ENCODE data around the gene GPN2.
A peak's percentile ranks its signal among the peaks of the same experiment; 100 is the strongest.

Gene GPN2

GRCh38 chr1:26863685-26864077 lies 26.4 kb downstream of the GPN2 start:
- no peak for TF ChIP-seq CTCF (IDR thresholded peaks at IDR 0.05; ENCODE audit: borderline replicate concordance, insufficient read depth, low read depth, low read length)
- peak overlapping the region; percentile 80 for H3K4me3 ChIP-seq (ENCODE audit: low read depth, low read length)

GRCh38 chr1:26862781-26863684 lies 27.1 kb downstream of the GPN2 start, which contains the start of gene SFN:
Gene SFN, plus strand, starts transcription at chr1:26863149. Its CDS starts 64 bp downstream, at chr1:26863213.
- peak within 1 kb of the TSS; percentile 80 for H3K4me3 ChIP-seq (ENCODE audit: low read depth, low read length)
- TF ChIP-seq CTCF (IDR thresholded peaks at IDR 0.05; ENCODE audit: borderline replicate concordance, insufficient read depth, low read depth, low read length), result peak; percentile 77

GRCh38 chr1:26861889-26862378 lies 28.1 kb downstream of the GPN2 start:
- H3K4me3 ChIP-seq (ENCODE audit: low read depth, low read length), result no peak overlapping the region

GRCh38 chr1:26861286-26861701 lies 28.8 kb downstream of the GPN2 start:
- TF ChIP-seq CTCF (IDR thresholded peaks at IDR 0.05; ENCODE audit: borderline replicate concordance, insufficient read depth, low read depth, low read length), result no peak
- H3K4me3 ChIP-seq (ENCODE audit: low read depth, low read length), result no peak overlapping the region

More at GRCh38 chr1:26861889-26862378, 28.1 kb downstream of the GPN2 start:
- no peak for TF ChIP-seq CTCF (IDR thresholded peaks at IDR 0.05; ENCODE audit: borderline replicate concordance, insufficient read depth, low read depth, low read length)

- TF ChIP-seq CTCF (IDR thresholded peaks at IDR 0.05; ENCODE audit: borderline replicate concordance, insufficient read depth, low read depth, low read length), result no peak
- H3K4me3 ChIP-seq (ENCODE audit: low read depth, low read length), result no peak overlapping the region
These were observed 31.0 kb downstream of the GPN2 start for GRCh38 chr1:26858891-26859640.

- H3K4me3 ChIP-seq (ENCODE audit: low read depth, low read length), result no peak overlapping the region
- TF ChIP-seq CTCF (IDR thresholded peaks at IDR 0.05; ENCODE audit: borderline replicate concordance, insufficient read depth, low read depth, low read length), result no peak
These were observed 31.9 kb downstream of the GPN2 start for GRCh38 chr1:26858160-26858559.

Data from GM12875 (cell line).